GM19238 (cell line): ENCODE data around the gene ITGB8.

Experiments used
- DNase-seq: peaks from one replicate; pipeline ENCODE4 v3.0.0; 2011; ENCODE audit warnings: low spot score; ENCODE audit not compliant: insufficient read length

The ITGB8 gene

DNA sequence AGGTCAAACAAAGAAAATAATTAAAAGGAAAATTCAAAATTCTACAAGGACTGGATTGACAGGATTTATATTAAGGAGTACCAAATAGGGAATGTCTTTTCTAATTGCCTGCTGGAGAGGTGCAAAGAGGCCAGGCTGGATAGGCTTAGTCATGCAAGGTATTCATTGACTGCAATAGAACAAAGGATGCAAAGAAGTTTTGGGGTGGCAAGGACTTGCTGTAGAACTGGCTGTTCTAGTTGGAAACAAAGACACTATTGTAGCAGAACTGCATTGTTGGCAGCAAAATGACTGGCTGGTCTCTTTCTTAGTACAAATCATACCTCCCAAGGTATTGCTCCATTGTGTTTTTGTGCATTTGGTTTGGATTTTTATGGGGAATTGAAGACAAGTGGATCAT, 10.1 kb downstream of the ITGB8 start:
- DNase-seq, result no peak

DNA sequence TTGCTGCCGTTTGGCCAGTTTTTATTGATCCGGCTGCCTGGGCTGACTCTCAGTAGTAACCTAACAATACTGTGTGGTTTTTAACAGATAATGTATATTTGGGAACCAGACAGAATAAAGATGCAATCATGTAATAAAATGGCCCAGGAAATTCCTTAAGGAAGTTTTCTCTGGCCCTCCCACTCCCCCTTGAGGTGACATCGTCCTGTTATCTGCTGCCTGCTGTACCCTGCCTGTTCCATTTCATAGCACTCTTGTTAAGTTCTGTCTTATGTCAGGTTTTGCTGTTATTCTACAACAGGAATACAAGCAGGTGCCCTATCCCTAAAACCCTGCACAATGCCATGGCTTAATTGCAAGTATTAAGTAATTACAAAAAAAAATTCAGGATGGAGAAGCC, 12.5 kb downstream of the ITGB8 start:
- DNase-seq, result no peak

GRCh38 chr7:20343941-20344340, 13.2 kb downstream of the ITGB8 start:
- DNase-seq, result no peak

GRCh38 chr7:20344396-20344795, 13.7 kb downstream of the ITGB8 start:
- DNase-seq, result no peak

GRCh38 chr7:20346577-20346976, 15.9 kb downstream of the ITGB8 start:
- DNase-seq, result no peak

DNA sequence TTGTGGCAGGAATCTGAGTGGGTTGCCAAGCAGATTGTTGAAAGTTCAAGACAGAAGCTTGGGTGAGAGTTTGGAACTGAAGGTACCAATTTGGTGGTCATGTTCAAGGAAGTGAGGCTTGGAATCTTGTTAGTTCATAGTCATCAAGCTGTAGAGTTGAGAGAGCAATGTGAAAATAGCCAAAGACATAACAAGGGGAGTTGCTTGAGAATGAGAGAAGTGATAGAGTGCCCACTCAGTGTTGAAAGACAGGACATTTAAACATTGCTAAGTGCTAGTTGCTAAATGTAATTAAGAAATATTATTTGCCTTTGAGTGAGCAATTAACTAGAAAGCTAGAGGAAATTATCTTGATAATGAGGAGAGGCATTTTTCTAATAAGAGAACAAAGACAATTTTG, 17.0 kb downstream of the ITGB8 start:
- no peak for DNase-seq

DNA sequence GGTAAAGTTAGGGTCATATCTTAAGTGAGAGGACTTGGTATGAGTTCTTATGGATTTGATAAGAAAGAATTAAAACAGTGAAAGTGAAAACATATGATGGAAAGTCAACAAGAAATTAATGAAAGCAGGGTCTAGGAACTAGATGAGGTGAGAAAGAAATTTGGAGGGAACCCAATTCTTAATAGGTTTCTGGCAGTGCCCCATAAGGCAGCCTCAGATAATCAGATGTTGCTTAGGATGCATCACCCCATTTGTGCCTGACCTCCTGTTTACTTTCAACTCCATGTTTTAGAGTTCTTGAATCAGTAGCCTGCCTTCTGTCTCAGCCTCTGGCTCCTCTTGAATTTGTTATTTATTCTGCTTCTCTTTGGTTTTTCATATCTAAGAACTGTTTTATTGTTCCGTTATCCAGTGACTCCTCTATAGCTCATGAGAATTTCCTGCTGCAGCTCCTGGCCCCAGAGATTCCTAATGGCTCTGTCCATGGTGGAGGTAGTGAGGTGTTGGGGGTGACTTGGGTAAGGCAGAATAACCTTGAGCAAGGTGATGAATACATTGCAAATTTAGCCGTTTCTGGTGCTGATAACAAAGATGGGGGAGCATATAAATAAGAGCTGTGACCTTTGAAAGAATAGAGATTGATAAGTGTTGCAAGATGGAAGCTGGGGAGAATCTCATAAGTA, 17.6 kb downstream of the ITGB8 start:
- no peak for DNase-seq

DNA sequence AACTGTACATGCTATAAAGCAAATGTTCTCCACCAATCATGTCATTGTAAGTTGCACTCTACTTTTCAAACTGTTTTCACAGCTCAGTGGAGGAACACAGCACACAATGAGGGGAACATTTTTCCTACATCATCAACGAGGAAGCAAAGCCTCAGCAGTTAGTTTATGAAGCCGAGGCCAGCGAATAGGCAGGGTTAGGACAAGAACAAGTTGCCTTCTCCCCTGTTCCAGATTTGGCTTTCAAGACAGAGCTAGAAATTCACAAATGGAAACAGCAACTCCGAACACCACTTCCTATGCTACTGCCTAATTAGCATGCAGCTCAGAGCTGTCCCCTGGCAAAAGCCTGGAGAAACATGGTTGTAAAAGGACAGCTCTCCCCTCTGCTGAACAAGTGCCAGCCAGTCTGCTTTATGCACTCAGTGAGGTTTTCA, 19.8 kb downstream of the ITGB8 start:
- DNase-seq, result no peak

- no peak for DNase-seq
Measured at GRCh38 chr7:20350996-20351692, 20.4 kb downstream of the ITGB8 start.

- no peak for DNase-seq
Measured at GRCh38 chr7:20351901-20352300, 21.2 kb downstream of the ITGB8 start.

DNA sequence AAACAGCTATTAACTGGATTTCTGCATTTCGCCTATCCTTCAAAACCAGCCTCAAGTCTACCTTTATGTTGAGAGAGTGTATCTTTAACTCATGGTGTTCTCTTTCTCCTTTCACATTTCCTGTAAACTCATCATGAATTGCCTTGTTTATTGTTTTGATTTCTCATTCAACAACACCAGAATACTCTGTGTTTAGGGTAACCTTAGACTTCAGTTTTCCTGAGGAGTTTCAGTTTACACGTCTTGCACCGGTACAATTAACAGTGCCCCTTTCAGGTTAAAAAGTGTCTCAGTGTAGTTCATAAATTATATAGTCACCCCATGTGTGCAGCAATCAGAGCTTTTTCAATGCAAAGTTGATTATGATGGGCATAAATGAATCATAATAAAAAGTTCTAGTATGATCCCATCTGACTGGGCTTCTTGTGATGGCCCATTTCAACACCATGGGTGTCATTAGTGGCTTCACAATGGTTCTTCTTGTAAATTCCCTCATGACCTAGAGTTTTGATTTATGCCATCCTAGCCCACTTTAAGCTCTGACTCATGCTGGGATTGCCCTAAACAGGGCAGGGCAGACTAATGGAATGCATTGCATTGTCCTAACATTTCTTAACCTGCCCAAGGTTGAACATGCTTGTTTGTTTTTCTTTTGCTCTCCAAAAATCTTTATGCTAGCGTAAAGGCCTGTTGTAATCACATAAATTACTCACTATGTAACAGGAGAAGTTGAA, 22.0 kb downstream of the ITGB8 start:
- no peak for DNase-seq

- DNase-seq, result no peak
Measured at GRCh38 chr7:20354610-20355528, 24.2 kb downstream of the ITGB8 start.

DNA sequence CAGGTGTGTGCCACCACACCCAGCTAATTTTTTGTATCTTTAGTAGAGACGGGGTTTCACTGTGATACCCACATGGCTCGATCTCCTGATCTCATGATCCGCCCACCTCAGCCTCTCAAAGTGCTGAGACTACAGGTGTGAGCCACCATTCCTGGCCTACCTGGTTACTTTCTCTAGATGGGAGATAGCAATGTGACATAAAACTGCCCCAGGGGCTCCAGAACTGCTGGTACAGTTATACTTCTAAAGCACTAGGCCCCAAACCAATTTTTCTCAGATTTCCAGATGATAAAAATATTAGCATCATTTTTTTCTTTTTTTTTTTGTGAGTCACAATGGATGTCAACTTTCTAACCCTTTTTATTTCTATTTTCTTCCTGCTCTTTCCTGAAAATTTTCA, 27.4 kb downstream of the ITGB8 start:
- no peak for DNase-seq

- no peak for DNase-seq
Measured at GRCh38 chr7:20358762-20359282, 28.1 kb downstream of the ITGB8 start.

- no peak for DNase-seq
Measured at GRCh38 chr7:20359341-20359963, 28.8 kb downstream of the ITGB8 start.

DNA sequence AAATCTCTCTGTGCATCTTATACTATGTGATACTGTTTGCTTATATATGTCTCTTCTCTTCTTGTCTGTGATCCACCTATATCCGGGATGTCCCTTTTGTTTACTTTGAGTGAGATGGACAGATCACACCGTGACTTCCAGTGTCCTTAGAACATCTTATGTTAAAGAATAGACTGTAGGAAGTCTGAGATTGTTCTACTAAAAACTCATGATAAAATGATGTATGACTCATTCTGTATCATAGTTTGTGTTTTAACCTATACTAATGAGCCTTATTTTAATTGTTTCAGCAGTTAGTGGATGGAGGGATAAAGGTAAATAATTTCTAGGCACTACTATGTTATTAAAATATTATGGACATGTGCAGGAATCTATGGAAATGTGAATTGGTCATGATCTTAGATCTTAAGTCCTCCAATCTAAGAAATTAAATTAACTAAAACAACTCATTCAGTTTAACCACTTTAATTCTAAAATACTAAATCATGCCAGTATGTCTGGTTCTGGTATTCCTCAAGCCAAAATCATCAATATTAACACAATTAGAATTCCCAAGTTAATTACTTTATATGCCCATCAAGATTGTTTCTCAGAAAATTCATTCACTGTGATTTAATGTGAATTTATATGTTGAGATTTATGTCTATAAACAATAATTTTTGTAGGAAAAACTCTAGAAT, 32.0 kb downstream of the ITGB8 start:
- DNase-seq, result no peak

DNA sequence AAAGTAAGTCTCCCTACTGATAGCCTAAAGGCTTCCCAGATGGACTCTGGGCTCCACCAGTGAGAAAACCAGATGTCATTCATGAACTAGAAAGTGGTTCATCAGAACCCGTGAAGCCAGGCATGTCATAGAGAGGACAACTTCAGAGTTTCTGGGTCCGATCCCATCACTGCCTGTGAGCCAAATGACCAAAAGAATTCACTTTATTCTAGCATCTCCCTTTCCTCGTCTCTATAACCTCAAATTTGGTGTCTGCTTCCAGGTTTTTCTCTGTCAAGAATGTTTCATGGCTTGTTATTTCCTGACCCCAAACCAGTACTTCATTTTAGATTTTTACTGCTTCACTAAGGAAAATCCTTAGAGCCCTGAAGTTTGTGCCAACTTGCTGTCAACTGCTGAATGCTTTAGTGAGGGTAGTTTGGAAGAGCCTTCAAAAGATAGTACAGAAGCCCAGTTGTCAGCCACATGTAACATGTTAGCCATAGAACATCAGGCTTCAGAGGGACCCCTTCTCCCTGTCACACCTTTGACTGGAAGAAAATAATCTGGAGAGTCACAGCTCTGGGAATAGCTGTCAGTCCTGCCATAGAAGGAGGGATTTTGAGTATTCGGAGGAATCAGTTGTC, 34.0 kb downstream of the ITGB8 start:
- DNase-seq, result no peak

GRCh38 chr7:20365486-20365885, 34.8 kb downstream of the ITGB8 start:
- no peak for DNase-seq

- no peak for DNase-seq
Measured at GRCh38 chr7:20374399-20374798, 43.7 kb downstream of the ITGB8 start.

DNA sequence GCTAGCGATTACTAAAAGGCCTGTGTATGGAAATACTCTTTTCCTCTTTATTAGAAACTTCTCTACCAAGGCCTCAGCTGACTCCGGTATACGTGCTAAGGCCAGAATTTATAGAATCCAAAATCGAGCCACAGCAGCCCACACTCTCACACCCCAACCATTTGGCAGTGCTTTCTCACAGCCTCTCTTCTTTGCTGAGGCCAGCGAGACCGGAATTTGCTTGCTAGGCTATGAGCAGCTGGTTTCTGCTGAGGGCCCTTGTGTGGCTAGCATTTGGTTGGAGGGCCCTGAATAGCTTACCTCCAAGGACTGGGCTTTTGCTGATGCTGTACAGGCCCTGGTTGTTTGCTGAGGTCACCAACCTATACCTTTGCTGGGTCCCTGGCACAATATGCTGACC, 46.1 kb downstream of the ITGB8 start:
- DNase-seq, result no peak
